Stomach (tissue), 9 donors: ENCODE measurements around the gene PITPNC1. TPM values are rescaled to one million over a fixed set of nuclear protein-coding genes. Genes with fewer than 3 reads are reported as not detected.
"Not testable (repeated sequence)": the region's sequence is repeated elsewhere in the genome, so short reads cannot be mapped to it uniquely, and the experiment has no call there.

Experiments used
- DNase-seq, 2 donors: peaks; one replicate each; pipeline versions ENCODE4 v3.0.0 to v3.0.0-alpha.2; 2013 to 2019
- H3K27ac ChIP-seq, 5 donors: fragments of 200-600 bp in 4 of 5; sonication (generic) in 4 of 5; one replicate each; pipeline ENCODE4 v1.5.1; 2013 to 2019; ENCODE audit warnings: mild to moderate bottlenecking in 1 of 5, moderate library complexity in 1 of 5
- H3K27me3 ChIP-seq, 3 donors: fragments of 200-600 bp; sonication (generic); one replicate each; pipeline ENCODE4 v1.5.1; 2017 to 2019; ENCODE audit warnings: mixed run types in 1 of 3
- H3K36me3 ChIP-seq, 4 donors: fragments of 200-600 bp; sonication (generic); 1 replicate in 3 of 4; 2 replicates in 1 of 4; pipeline ENCODE4 v1.5.1; 2016 to 2019
- H3K4me1 ChIP-seq, 4 donors: fragments of 200-600 bp; sonication (generic); one replicate each; pipeline ENCODE4 v1.5.1; 2016 to 2019
- H3K4me3 ChIP-seq, 4 donors: fragments of 200-600 bp; sonication (generic) in 3 of 4; one replicate each; pipeline ENCODE4 v1.5.1; 2016 to 2019; ENCODE audit warnings: mild to moderate bottlenecking in 1 of 4
- H3K9me3 ChIP-seq, 4 donors: fragments of 200-600 bp; sonication (generic); one replicate each; pipeline ENCODE4 v1.5.1; 2016 to 2019
- CTCF ChIP-seq, 7 experiments: fragments of 450-650 bp in 4 of 7; fragments of 200-600 bp in 3 of 7; sonication (generic) in 3 of 7; IDR thresholded peaks; one replicate each; pipeline ENCODE4 v1.5.1; 2016 to 2019; ENCODE audit warnings: antibody characterized with exemption in 7 of 7, control low read depth in 2 of 7, mild to moderate bottlenecking in 1 of 7
- EP300 ChIP-seq: sonication (generic); formaldehyde crosslinking; IDR thresholded peaks from one replicate; pipeline ENCODE4 v1.6.1; 2017; ENCODE audit warnings: antibody characterized with exemption
- POLR2A ChIP-seq, 4 donors: fragments of 450-650 bp; IDR thresholded peaks; one replicate each; pipeline ENCODE4 v1.6.1; 2016; ENCODE audit warnings: antibody characterized with exemption in 4 of 4, control low read depth in 2 of 4, mild to moderate bottlenecking in 1 of 4, moderate library complexity in 1 of 4
- POLR2AphosphoS5 ChIP-seq, 3 donors: sonication (generic); formaldehyde crosslinking; IDR thresholded peaks; one replicate each; pipeline ENCODE4 v1.6.1; 2016; ENCODE audit warnings: antibody characterized with exemption in 3 of 3
- whole genome bisulfite sequencing, 5 donors: extraction: QIAGEN DNeasy Blood & Tissue Kit in 3 of 5; methylation state at CpG; one replicate each; pipeline versions ENCODE4 v1.1.5 to v1.1.7; 2013 to 2018; 5-methylcytosine and 5-hydroxymethylcytosine counted together
- intact Hi-C: fragments of 100-400 bp; cut with DNase I; formaldehyde crosslinking; loops from one replicate; pipeline ENCODE4 v1.15.1; 2023; ENCODE audit warnings: low total_unique reads
- polyA plus RNA-seq, 3 donors: library from polyadenylated mRNA; stranded (reverse); fragments of 200-250 nt; gene quantifications; one replicate each; pipeline ENCODE4 v1.2.3, GENCODE V29; 2013
- total RNA-seq, 5 donors: library from RNA; depleted of rRNA; stranded (reverse); fragments of >200 nt; gene quantifications; one replicate each; pipeline versions ENCODE4 v1.1.0 to v1.2.3, GENCODE V29; 2014 to 2016
- donor health status: healthy with polysubstance abuse.
- donor health status: Bipolar disorder and iron deficiency.
- donor health status: healthy.

PITPNC1 gene
- total and polyA plus RNA-seq, 8 donors = 2.3 to 25.3 (median 14.4) TPM

DNA sequence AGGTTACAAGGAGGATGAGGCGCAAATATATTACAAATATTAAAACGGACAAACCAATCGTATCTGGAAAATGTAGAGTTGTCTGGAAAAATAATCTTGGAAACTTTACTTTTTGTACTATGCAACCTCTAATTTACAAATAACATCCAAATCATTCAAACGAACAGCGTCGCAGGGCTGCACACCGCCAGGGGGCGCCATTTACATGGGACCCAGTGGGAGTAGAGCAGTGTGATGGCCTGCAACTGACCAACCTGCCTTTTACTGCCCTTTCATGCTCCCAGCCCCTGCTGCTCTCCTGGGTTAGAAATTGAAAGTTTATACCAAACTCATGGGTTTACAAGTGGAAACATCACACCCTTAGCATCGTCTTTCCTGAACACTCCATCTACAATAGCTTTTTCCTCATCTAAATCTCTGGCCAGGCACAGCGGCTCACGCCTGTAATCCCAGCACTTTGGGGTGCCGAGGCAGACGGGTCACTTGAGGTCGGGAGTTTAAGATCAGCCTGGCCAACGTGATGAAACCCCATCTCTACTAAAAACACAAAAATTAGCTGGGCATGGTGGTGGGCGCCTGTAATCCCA is 10.0 kb downstream of the PITPNC1 start:
- WGBS, 5 donors = 62 to 76% (median 72%) methylated on average over 16 of the region's 16 CpGs
- peak; percentile 42 to 57 for DNase-seq
- Histone ChIP-seq H3K27ac (no peak overlapping the region), H3K9me3 (no peaks in the 10 kb centered on the region), H3K4me3 (no peak overlapping the region), H3K4me1 (peaks cover 10 to 30% (median 20%) of the 10 kb centered on the region in 4 donors), H3K36me3 (no peaks in the 10 kb centered on the region), H3K27me3 (no peaks in the 10 kb centered on the region)
- no peak for TF ChIP-seq EP300
- TF ChIP-seq POLR2AphosphoS5 (IDR thresholded peaks at IDR 0.05) = no peak
- peak in 5 of 7 experiments; percentile 10 to 52 (median 37) for TF ChIP-seq CTCF (IDR thresholded peaks at IDR 0.05)
- no peak for TF ChIP-seq POLR2A (IDR thresholded peaks at IDR 0.05)
- intact Hi-C loops = no loop called here

GRCh38 chr17:67388536-67388935 is 11.5 kb downstream of the PITPNC1 start:
- intact Hi-C loops = not testable (repeated sequence)

GRCh38 chr17:67388986-67389385 is 11.9 kb downstream of the PITPNC1 start:
- H3K36me3 ChIP-seq = peaks cover 0 to 2% (median 0%) of the 10 kb centered on the region in 4 donors
- no peaks in the 10 kb centered on the region for H3K27me3 ChIP-seq
- no peak for DNase-seq
- H3K4me3 ChIP-seq = no peak overlapping the region
- no peaks in the 10 kb centered on the region for H3K9me3 ChIP-seq
- peaks cover 10 to 30% (median 19%) of the 10 kb centered on the region in 4 donors for H3K4me1 ChIP-seq
- peak overlapping the region in 2 of 5 donors; percentile 57 to 79 for H3K27ac ChIP-seq
- WGBS, 5 donors = 91 to 96% (median 95%) methylated on average over 4 of the region's 4 CpGs
- TF ChIP-seq CTCF (IDR thresholded peaks at IDR 0.05) = no peak
- no peak for TF ChIP-seq EP300
- TF ChIP-seq POLR2A (IDR thresholded peaks at IDR 0.05) = no peak
- TF ChIP-seq POLR2AphosphoS5 (IDR thresholded peaks at IDR 0.05) = no peak
- intact Hi-C loops = no loop called here

More at GRCh38 chr17:67388536-67388935, 11.5 kb downstream of the PITPNC1 start:
- H3K9me3 ChIP-seq, H3K27me3 ChIP-seq, H3K4me3 ChIP-seq, H3K36me3 ChIP-seq, DNase-seq: not testable (repeated sequence)
- Histone ChIP-seq H3K27ac (peak overlapping the region in 1 of 5 donors; percentile 57), H3K4me1 (peaks cover 10 to 30% (median 19%) of the 10 kb centered on the region in 4 donors)
- WGBS, 5 donors = 95 to 99% (median 97%) methylated on average over 10 of the region's 10 CpGs

DNA sequence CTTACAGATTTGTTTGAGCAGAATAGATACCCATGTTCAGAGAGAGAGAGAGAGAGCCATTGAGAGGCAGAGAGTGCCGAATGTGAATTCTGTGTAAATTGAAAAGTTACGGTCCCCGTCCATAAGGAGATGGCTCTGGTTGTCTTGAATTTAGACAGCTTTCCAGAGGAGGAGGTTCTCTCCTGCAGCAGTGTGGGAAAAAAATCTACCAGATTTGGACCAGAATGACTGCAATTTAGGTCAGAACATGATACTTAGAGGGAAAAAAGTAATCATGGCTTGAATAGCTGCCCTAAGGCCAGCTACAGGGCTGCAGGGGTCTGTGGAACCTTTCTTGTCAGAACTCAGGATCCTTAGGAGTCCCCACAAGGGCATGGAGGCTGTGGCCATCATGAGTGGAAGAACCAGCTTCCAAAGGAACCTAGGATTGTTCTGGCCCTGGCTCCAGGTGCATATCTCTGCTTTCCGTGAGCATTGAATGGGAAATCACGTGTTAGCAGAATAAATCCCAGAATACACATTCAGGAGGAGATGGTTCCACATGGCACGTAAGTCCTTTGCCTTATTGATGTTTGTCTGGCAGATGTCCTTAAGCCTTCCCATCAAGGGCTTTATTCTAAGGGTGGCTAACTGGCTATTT is 13.0 kb downstream of the PITPNC1 start:
- Histone ChIP-seq H3K27me3 (no peaks in the 10 kb centered on the region), H3K4me3 (no peak overlapping the region), H3K36me3 (peaks cover 0 to 6% (median 0%) of the 10 kb centered on the region in 4 donors), H3K4me1 (peaks cover 10 to 30% (median 19%) of the 10 kb centered on the region in 4 donors), H3K9me3 (no peaks in the 10 kb centered on the region), H3K27ac (peak overlapping the region; percentile 57 to 79 (median 70))
- 52 to 66% (median 53%) methylated on average over 6 of the region's 6 CpGs for WGBS, 5 donors
- no peak for DNase-seq
- intact Hi-C loops = no loop called here
- TF ChIP-seq EP300 = no peak
- no peak for TF ChIP-seq POLR2AphosphoS5 (IDR thresholded peaks at IDR 0.05)
- no peak for TF ChIP-seq POLR2A (IDR thresholded peaks at IDR 0.05)
- no peak for TF ChIP-seq CTCF (IDR thresholded peaks at IDR 0.05)
